NOMO-1 treated with dmso at 0.1 percent for 144 hours (cell line): Measurements from ENCODE around the gene ACSM2B.
"Not testable (repeated sequence)": the region's sequence is repeated elsewhere in the genome, so short reads cannot be mapped to it uniquely, and the experiment has no call there.

Experiments used
- DNase-seq: peaks from one replicate; lab custom pipeline; 2025; ENCODE audit not compliant: unreplicated experiment; lab: John Stamatoyannopoulos, UW

ACSM2B gene

GRCh38 chr16:20536669-20537068 is 39.5 kb downstream of the ACSM2B start:
- not testable (repeated sequence) for DNase-seq

GRCh38 chr16:20532284-20532792 is 43.8 kb downstream of the ACSM2B start:
- DNase-seq: not testable (repeated sequence)

GRCh38 chr16:20531795-20532194 is 44.4 kb downstream of the ACSM2B start:
- DNase-seq: not testable (repeated sequence)

GRCh38 chr16:20520103-20520502 is 56.1 kb downstream of the ACSM2B start:
- DNase-seq: no peak

- DNase-seq: no peak
Observed at GRCh38 chr16:20519231-20519630, 56.9 kb downstream of the ACSM2B start.

- DNase-seq: no peak
Observed at GRCh38 chr16:20517149-20517548, 59.0 kb downstream of the ACSM2B start.

- no peak for DNase-seq
Observed at GRCh38 chr16:20515688-20516090, 60.5 kb downstream of the ACSM2B start.

- no peak for DNase-seq
Observed at GRCh38 chr16:20510323-20510722, 65.8 kb downstream of the ACSM2B start.

GRCh38 chr16:20507280-20507679 is 68.9 kb downstream of the ACSM2B start:
- no peak for DNase-seq

- no peak for DNase-seq
Observed at GRCh38 chr16:20504418-20504817, 71.7 kb downstream of the ACSM2B start.

- DNase-seq: not testable (repeated sequence)
Observed at GRCh38 chr16:20491448-20491847, 84.7 kb downstream of the ACSM2B start.

- not testable (repeated sequence) for DNase-seq
Observed at GRCh38 chr16:20490994-20491393, 85.2 kb downstream of the ACSM2B start.
